LoVo (cell line): ENCODE data around the gene GPATCH8.
"Not testable (repeated sequence)": the region's sequence is repeated elsewhere in the genome, so short reads cannot be mapped to it uniquely, and the experiment has no call there.

ENCODE experiments used
- DNase-seq: peaks from one replicate; pipeline ENCODE4 v3.0.0-alpha.2; 2016; ENCODE audit warnings: low spot score

Gene GPATCH8

DNA sequence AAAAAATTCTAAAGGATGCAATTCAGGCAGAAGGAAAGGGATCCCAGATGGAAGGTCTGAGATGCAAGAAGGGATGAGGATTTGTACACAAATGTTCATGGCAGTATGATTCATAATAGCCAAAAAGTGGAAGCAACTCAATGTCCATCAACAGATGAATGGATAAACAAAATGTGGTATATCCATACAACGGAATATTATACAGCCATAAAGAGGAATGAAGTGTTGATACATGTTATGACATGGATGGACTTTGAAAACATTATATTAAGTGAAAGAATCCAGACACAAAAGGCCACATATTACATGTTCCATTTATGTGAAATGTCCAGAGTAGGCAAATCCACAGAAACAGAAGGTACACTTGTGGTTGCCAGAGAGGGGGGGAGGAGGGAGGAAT, 23.9 kb upstream of the GPATCH8 start:
- no peak for DNase-seq

DNA sequence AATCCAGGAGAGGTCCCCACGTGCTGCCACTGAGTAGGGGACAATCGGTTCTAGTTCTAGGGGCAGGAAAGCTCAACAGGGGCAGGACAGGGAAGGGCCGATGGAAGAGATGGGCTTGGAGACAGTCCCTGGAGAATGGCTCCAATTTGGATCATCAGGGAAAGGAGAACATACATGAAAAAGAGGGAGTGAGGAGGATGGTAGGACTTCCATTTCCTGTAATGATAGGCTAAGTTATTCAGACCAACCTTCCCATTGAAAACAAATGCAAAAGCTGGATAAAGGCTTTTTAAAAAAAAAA, 20.4 kb upstream of the GPATCH8 start:
- DNase-seq = no peak

DNA sequence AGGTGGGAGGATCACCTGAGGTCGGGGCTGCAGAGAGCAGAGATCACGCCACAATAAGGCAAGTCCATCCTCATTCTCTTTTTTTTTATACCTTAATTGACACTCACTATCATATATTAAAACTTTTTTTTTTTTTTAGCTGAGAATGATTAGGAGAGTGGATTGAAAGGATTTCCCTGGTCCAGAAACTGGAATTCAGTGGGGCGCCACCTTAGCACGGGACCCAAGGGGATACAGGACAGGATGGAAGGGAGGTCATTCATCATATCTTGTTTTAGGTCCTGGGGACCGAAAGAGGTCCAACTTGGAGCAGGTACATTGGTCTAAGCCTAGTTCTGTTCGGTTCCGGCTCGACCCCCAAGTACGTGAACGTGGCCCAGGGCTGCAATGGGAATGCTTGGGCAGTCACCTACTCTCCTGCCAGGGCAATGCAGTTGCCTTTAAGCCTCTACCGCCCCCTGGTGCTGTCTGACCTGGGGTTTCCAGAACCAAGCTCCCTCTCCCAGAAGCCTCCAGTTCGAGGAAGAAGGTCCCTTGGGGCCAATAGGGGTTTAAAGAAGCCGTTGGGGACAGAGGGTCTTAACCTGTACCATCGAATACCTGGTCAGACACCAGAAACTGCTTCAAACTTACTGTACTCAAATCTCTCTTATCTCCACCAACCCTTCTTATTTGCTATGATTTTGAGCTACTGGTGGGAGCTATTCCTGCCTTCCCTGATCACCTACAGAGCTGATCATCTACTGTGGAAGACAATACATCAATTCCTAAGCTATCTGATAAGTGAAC, 19.9 kb upstream of the GPATCH8 start:
- DNase-seq = peak; percentile 53

DNA sequence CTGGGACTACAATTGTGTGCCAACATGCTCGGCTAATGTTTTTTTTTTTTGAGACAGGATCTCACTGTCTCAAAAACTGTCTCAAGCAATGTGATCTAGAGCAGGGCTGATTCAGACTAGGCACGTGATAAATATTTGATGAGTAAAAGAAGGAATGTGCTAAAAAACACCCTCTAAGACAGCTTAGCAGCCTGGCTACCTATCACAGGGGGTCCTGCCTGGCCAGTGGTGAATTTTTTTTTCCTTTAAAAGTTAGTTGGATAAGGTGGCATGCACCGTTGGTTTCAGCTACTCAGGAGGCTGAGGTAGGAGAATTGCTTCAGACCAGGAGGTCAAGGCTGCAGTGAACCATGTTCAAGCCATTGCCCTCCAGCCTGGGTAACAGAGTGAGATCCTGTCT, 14.8 kb upstream of the GPATCH8 start:
- DNase-seq = no peak

DNA sequence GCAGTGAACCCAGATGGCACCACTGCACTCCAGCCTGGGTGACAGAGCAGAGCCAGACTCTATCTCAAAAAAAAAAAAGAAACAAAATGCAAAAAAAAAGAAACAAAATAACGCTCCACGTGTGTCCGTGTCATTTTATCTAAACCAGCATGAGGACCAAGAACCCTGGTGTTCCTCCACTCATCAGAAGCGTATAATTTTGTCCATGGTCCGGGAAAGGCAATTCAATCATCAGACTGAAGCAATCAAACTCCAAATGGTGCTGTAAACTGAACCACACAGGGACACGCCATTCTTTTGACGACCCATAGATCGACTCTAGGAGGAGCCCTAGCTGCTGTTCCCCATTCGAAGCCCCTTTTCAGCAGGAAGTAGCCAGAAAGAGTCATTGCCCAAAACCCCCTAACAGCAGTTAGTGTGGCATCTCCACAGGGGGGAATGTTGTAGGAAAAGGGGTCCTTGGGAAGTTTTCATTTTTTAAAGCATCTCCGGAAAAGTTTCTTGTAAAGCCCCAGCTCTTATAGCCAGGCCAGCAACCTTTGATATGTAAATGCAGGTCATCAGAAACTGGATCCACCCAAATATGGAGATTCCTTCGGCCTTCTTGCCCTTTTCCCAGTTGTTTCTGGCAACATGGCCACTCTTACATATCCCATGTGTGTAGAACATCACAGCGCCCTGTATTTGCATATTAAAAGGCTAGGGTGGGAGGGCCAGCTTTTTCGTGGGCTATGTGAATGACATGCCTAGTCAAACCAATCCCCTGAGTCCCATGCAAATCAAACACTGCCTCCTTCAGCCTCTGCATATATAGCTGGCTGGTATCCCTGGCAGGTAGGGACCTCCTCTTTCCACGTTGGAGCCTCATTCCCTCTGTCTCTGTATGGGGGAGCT, 8.3 kb upstream of the GPATCH8 start:
- not testable (repeated sequence) for DNase-seq

DNA sequence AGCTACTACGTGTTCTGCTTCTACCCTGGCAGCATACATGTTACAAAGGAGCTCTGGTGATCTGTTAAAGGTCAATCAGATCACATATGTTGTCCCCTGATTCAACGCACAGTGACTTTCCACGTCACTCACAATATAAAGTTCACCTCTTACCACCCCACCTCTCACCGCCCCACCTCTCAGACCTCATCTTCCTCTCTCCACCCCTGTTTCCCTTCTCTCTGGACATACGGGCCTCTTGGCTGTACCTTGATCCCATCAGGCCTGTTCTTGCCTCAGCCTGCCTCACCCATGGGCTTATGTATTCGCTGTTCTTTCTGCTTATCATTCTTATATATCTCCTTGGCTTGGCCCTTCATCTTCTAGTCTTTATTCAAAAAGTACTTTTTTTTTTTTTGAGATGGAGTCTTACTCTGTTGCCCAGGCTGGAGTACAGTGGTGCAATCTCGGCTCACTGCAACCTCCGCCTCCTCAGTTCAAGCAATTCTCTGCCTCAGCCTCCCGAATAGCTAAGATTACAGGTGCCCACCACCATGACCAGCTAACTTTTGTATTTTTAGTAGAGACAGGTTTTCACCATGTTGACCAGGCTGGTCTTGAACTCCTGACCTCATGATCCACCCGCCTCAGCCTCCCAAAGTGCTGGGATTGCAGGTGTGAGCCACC, 3.9 kb upstream of the GPATCH8 start:
- not testable (repeated sequence) for DNase-seq

DNA sequence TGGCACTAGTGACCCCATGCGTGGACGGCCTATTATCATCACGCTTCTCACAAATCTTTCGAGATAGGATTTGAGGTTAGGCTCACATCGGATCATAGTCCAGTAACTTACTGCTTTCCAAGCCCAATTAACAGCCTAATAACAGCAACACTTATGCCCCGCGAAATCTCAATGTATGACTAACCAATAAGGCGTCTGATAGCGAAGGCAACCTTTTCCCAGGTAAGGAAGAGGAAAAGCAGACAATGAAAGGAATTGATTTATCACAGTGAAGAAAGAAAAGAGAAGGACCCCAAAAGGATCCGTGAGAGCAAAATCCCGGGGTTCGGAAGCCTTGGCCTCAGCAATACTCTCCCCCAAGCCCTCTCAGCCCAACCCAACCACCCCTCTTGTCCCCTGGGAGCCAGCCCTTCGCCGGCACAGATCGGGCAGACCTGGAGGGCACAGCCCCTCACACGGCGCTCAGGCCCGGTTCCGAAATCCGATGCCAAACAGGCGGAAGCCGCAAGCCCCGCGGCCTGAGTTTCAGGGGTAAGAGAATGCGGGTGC, 534 bp downstream of the GPATCH8 start:
- peak; percentile 15 for DNase-seq

DNA sequence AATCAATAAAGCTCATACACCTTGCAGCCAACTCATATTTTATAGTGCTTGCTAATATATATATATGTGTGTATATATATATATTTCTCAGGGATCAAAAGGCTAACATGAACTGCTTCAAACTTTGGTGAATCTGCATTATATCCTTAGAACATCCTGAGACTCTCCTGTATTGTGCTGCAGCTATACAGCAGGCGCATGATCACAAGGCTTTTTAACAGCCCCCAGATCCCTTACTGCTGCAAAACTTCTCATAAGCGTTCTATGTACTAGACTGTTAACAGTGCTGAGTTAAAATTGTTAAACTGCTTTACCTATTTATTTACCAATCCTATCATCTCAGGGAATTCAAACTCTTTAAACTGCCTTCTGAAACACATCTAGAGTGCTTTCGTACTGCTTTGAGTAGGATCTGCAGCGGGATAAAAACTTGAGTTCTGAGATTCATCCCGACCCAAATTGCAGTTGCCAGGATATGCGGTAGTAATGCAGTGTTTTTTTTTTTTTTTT, 1.3 kb downstream of the GPATCH8 start:
- no peak for DNase-seq

DNA sequence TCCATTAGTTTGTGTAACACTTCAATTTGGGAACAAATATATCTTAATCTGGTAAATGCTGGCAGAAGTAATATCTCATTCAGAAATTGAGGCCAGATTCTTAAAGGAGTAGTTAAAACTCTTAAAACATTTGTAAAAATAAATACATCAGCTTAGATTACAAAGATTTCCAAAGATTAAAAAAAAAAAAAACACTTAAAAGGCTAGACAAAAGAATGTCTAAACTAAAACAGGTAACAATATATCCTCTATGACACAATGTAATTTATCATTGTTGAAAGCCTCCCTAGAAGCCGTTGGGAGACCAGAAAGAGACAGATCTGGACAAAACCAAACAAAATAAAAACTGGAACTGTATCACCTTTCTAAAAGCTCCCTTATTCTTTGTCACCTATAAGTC, 3.5 kb downstream of the GPATCH8 start:
- DNase-seq = no peak

DNA sequence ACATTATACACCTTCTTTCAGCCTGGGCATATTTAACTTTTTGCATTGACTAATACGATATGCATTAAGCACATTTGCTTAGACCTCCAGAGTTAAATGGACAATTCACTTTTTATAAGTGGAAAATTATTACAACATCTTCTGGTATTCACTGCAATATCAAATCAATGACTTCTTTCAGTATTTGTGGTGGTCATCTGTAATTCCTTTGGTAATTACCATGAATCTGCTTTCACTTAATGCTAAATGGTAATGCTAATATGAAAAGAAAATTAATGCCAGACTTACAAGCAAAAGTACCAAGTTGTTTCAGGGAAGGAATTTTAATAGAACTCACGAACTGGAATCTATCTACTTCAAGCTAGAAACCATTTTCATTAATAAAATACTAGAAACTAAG, 6.4 kb downstream of the GPATCH8 start:
- no peak for DNase-seq

DNA sequence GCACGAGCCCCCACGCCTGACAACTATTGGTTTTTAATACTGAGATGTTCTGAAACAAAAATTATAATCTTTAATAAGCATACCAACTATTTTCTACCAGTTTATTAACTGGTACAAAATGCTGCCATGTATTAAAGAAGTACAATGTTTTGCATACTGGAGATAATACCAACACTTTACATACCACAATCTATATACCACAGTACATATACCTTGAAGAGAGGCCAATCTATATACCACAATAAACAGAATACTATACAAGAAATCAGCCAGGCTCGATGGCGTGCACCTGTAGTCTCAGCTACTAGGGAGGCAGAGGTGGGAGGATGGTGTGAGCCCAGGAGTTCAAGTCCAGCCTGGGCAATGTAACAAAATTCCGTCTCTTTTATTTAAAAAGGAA, 9.9 kb downstream of the GPATCH8 start:
- no peak for DNase-seq

DNA sequence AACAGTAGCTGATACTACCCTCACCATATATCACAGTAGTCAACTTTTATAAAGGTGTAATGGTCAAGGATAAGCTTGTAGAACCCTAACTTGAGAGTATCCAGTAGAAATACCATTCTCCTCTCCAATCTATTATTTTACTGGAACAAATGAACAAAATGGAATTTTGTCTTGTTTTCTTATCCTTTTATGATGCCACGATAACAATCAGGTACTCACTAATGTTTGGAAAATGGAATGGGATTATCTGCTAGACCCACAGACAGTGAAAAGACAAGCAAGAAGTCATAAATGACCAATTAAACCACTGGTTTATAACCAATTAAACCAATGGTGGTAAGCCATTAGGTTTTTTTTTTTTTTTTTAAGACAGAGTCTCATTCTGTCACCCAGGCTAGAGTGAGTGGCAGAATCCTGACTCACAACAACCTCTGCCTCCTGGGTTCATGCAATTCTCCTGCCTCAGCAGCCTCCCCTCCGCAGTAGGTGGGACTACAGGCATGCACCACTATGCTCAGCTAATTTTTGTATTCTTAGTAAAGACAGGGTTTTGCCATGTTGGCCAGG, 10.4 kb downstream of the GPATCH8 start:
- DNase-seq = no peak

DNA sequence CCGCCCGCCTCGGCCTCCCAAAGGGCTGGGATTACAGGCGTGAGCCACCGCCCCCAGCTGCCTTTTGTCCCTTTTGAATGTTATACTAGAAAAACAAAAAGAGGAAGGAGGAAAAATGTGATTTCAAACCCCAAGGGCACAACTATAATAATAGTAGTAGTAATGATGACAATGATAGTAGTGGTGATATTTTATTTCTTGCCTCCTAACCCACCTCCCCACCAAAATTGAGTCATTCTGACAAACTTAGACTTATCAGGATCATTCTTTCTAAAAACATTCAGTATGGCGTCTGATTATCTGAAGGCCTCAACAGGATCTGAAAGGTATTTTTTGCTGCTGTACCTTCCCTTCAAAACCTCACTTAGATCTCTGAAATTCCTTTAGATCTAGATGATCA, 13.6 kb downstream of the GPATCH8 start:
- no peak for DNase-seq

DNA sequence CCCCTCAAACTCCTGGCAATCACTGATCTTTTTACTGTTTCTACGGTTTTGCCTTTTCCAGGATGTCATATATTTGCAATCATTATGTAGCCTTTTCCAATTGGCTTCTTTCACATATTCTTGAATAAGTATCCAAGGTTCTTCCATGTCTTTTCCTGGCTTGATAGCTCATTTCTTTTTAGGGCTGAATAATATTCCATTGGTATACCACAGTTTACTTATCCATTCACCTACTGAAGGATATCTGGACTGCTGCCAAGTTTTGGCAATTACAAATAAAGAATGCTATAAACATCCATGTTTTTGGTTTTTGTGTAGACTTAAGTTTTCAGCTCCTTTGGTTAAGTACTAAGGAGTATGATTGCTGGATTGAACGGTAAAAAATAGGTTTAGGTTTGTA, 16.0 kb downstream of the GPATCH8 start:
- no peak for DNase-seq

DNA sequence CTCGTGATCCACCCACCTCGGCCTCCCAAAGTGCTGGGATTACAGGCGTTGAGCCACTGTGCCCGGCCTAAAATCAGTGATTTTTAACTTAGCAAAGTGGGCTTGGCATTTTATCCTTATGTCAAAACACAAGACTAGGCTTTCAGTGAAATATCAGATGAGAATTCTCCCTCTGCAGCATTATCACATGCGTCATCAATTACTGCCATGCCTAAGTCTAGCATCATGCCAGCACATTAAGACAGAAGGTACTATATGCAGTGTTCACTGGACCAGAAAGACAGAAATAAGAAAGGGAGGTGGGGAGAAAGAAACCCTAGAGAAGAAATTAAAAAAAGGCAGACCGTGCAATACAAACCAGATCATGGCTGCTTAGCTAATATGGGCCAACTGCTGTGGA, 29.8 kb downstream of the GPATCH8 start:
- no peak for DNase-seq

DNA sequence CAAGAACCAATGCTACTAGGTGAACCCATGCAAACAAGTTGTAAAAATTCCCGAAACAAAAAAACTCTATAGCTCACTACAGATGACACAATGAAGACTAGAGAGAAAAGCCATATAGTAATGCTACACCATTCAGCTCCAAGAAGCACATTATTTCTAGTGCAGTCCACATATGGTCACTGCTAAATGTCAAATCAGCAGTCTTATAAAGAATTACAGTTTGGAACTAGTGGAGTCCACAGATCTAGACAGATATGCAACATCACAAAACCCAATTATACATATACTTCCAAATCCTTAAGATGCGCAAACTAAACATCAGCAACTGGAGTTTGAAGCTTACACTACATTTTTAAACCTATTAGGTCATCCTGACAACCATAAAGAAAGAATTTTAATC, 33.5 kb downstream of the GPATCH8 start:
- DNase-seq = no peak

DNA sequence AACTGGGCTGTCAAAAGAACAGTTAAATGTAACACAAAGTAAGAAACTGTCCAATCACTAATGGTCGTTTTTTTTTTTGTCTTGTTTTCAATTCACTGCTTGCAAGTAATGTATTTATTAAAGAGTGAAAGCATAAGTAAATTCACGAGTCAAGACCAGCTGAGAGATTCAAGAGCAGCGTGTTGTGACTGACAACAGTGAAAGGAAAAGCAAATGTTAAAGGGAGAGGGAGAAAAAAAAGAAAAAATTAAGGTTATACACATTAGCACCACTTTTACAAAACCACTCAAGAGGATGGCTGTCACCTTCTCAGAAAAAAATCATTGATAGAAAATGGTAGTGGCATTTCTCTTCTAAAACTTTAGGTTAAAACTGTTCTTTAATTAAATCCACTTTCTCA, 36.1 kb downstream of the GPATCH8 start:
- no peak for DNase-seq

DNA sequence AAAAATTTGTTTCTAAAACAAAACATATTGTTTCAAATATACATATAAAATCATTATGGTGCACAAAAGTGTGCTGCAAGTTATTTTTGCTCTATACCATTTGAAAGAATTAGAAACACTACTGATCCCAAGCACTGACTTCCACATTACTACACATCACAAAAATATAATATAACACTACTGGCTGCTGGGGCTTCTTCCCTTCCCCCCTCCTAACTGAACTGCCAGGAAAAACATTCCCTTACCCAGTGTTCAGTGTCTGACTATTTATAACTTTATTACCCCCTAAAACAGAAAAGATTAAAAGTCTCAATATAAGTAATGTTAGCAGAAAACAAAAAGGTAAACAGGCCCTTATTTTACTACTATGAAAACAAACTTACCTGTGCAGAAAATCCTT, 36.9 kb downstream of the GPATCH8 start:
- no peak for DNase-seq

DNA sequence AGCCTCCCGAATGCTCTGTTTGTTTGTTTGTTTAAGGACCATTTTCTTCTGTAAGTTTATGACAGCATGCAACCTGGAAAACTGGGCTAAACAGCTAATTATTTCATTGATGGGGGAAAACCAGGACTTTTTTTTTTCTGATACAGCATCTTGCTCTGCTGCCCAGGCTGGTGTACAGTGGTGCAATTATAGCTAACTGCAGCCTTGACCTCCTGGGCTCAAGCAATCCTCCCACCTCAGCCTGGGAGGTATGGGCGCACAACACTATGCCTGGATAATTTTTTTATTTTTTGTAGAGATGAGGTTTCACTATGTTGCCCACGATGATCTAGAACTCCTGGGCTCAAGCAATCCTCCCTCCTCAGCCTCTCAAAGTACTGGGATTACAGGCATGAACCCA, 37.3 kb downstream of the GPATCH8 start:
- no peak for DNase-seq

DNA sequence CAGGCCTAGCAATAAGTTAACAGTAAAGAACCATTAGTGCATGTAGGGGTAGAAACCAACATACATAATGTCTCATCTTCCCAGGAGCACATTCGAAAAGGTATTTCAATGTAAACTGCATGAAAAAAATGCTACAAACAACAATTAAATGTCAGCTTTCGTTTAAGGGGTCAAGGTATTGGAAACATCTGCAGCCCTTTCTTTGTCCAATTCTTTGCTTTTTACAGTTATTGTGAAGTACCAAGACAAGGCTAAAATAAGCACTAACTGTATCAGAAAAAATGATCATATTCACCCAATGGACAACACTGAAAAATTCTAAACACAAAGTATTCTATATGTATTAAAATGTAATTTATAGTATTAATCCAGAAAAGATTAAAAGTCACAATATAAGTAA, 37.9 kb downstream of the GPATCH8 start:
- DNase-seq = no peak

DNA sequence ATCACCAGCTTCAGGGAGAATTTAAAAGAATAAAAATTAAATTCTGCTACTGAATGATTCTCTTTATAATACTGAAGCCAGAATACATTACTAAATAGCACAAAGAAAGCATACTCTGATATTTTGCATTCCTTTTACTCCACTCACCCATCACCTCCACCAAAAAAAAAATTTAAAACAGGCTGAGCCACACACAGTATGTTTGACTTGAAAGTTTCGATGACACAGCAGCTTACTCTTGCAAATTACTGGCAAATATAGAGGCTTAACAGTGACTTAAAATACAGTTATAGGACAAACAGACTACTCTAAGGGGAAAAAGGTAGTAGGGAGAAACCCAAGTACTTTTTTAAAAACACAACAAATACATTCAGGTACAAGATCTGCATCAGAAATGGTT, 39.2 kb downstream of the GPATCH8 start:
- DNase-seq = no peak

DNA sequence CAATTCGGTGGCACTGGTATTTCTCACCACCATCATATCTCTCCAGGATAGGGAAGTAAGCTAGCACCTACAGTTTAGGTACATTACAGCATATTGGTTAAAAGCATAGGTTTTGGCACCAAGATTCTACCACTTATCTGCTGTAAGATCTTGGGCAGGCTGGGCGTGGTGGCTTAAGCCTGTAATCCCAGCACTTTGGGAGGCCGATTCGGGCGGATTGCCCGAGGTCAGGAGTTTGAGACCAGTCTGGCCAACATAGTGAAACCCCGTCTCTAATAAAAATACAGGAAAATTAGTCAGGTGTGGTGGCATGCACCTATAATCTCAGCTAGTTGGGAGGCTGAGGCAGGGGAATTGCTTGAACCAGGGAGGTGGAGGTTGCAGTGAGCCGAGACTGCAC, 51.4 kb downstream of the GPATCH8 start:
- no peak for DNase-seq
